ENCODE data around the gene PRR5L.

DNA sequence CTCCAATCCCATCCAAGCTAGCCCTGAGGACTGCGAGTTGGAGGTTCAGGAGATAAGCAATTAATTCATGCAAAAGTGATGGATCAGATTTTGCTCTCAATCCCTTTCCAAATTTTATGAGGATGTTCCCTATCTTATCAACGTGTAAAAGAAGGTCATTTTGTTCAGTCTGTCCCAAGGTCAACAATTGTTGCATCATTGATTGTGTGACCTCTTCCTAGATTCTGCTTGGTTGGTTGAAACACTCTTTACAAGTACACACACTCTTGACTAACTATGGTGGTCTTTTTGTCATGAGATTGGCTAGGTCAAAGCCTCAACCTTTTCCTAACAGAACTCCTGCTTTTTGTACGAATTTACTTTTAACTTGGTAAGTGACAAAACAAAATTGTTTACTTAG is 48.6 kb upstream of the PRR5L start:
- TF ChIP-seq, protein P1, sequence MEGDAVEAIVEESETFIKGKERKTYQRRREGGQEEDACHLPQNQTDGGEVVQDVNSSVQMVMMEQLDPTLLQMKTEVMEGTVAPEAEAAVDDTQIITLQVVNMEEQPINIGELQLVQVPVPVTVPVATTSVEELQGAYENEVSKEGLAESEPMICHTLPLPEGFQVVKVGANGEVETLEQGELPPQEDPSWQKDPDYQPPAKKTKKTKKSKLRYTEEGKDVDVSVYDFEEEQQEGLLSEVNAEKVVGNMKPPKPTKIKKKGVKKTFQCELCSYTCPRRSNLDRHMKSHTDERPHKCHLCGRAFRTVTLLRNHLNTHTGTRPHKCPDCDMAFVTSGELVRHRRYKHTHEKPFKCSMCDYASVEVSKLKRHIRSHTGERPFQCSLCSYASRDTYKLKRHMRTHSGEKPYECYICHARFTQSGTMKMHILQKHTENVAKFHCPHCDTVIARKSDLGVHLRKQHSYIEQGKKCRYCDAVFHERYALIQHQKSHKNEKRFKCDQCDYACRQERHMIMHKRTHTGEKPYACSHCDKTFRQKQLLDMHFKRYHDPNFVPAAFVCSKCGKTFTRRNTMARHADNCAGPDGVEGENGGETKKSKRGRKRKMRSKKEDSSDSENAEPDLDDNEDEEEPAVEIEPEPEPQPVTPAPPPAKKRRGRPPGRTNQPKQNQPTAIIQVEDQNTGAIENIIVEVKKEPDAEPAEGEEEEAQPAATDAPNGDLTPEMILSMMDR (IDR thresholded peaks at IDR 0.05) = no peak
- TF ChIP-seq EP300 (IDR thresholded peaks at IDR 0.05) = no peak
- no peak for TF ChIP-seq POLR2A (IDR thresholded peaks at IDR 0.05)

All from ovary (tissue), 3 donors.